ENCODE measurements around the gene RCAN1.
"Not testable (repeated sequence)": the region's sequence is repeated elsewhere in the genome, so short reads cannot be mapped to it uniquely, and the experiment has no call there.

Gene RCAN1

DNA sequence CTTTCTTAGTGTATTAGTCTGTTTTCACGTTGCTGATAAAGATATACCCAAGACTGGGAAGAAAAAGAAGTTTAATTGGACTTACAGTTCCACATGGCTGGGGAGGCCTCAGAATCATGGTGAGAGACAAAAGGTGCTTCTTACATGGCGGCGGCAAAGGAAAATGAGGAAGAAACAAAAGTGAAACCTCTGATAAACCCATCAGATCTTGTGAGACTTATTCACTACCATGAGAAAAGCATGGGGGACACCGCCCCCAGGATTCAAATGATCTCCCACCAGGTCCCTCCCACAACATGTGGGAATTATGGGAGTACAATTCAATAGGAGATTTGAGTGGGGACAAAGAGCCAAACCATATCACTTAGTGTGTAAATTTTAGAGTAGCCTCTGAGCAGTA is 46.1 kb downstream of the RCAN1 start:
- DNase-seq (ENCODE audit: low read depth), result not testable (repeated sequence)

DNA sequence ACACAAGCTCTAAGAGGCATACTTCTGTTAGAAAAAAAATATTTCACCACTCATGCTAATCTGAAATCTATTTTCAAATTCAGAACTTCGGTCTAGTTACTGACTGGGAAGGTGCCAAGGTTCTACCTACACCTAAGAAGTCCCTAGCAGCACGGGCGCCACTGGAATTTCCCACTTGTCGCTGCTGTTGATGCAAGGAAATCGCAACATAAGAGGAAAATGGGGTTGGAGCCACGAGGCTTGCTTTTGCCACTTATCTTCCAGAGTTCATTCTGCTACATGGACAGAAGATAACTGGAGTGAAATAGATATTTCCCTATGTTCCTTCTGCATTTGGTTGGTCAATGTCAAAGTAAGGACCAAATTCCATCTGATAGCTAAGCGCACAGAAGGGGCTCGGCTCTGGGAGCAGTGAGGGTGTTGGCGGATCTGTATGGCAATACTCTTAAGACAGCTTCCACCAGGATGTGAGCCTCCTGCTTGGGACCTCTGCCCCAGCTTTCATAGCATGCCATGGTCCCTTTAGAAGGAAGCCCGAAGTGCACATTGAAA is 47.2 kb downstream of the RCAN1 start:
- DNase-seq (ENCODE audit: low read depth), result no peak

DNA sequence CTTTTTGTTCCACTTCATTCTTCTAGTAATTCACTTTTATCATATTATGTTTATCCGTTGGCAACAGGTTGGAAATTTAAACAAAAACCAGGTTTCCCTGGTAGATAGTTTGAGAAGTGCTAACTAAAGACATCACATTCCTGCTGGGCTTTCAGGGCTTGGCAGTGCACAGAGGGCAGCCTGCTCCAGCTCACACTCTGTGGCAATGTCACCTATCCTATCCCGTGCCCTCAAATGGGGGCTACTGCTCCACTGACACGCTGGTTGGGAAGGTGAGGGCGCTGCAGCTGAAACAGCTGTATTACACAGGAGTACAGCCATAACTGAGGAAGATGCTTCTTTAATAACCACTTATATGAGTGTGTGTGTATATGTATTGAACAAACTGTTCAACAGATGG is 49.7 kb downstream of the RCAN1 start:
- no peak for DNase-seq (ENCODE audit: low read depth)

DNA sequence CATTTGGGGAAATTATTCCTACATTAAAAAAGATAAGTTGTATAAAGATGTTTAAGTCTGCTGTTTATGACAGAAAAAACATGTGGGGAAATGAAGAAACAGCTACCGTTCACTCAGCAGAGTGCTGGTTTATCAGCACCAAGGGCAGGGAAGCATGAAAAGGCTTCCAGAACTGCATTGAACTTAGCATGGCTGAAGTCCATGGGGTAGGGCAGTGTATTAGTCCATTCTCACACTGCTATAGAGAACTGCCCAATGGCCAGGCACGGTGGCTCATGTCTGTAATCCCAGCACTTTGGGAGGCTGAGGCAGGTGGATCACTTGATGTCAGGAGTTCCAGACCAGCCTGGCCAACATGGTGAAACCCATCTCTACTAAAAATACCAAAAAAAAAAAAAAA is 51.5 kb downstream of the RCAN1 start:
- not testable (repeated sequence) for DNase-seq (ENCODE audit: low read depth)

DNA sequence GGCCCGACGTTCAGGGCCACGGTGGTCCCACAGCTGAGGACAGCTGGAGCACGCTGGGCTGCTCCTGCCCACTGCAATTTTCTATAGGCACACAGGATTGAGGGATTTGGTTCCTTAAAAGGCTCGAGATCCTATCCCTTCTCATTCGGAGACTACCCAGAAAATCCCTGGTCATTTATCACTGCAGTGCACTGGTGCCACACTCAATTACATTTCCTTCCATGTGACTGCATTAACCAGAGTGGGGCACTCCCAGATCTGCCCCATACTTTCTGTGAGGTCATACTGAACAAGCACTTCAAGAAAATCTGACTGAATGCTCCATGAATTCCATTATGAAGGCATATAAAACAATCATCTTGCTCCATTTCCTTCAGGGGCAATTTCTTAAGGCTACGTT is 53.1 kb downstream of the RCAN1 start:
- no peak for DNase-seq (ENCODE audit: low read depth)

GRCh38 chr21:34560609-34561008 is 54.3 kb downstream of the RCAN1 start:
- DNase-seq (ENCODE audit: low read depth), result no peak

DNA sequence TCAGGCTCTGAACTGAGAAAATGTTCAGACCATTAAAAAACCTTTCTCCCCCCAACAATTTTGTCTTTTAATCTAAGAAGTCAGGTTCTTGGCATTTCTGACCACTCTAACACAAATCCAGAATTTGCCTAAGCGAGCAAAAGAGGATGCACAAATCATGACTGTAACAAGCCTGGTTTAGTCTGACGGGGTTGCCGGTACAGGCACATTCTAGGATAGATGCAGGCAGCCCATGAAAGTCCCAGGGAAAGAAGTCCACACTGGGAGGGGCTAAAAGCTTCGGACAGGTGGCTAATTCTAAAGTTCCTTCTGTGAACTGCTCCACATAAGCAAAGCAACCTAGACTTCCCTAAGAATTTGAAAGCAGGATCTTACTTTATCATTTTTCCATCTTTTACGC is 54.9 kb downstream of the RCAN1 start:
- no peak for DNase-seq (ENCODE audit: low read depth)

GRCh38 chr21:34559089-34559631 is 55.8 kb downstream of the RCAN1 start:
- no peak for DNase-seq (ENCODE audit: low read depth)

- no peak for DNase-seq (ENCODE audit: low read depth)
These were observed 56.7 kb downstream of the RCAN1 start for GRCh38 chr21:34558166-34558565.

DNA sequence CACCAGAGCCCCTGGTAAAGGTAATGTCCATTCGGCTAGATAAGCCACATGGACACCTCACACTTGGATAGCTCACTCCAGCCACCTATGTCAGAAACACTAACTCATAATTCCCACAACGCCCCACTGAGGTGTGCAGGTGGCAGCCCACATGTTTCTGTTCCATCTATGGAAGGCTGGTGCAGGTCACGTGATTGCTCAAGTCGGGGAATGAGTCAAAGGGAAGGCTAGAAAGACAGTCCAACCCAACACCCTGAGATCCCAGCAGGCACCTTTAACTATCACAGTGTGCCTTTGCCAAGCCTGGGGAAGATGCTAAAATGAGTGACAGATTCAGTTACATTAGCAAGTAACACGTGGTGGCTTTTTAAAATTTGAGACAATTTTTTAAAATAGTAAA is 57.7 kb downstream of the RCAN1 start:
- no peak for DNase-seq (ENCODE audit: low read depth)

DNA sequence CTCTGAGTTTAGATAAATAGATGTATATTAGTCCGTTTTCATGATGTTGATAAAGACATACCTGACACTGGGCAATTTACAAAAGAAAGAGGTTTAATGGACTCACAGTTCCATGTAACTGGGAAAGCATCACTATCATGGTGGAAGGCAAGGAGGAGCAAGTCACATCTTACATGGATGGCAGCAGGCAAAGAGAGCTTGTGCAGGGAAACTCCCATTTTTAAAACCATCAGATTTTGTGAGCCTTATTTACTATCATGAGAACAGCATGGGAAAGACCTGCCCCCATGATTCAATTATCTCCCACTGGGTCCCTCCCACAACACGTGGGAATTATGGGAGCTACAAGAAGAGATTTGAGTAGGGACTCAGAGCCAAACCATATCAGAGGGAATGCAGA is 60.2 kb downstream of the RCAN1 start:
- not testable (repeated sequence) for DNase-seq (ENCODE audit: low read depth)

DNA sequence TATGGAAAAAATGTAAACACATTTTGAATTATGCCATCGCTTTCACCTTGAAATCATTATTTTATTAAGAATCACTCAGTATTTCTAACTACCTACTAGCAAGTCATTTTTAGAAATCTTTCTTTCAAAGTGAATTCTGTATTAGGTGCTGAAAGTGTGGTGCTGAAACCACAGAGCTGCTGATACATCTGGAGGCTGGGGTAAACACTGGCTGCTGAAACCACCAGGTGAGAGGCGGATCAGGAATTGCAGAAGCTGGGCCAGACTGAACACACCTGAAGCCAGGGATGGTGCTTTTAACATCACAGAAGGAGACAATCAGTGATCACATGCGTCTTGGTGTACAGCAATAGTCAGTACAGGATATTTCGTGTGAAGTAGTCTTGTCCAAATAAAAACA is 60.7 kb downstream of the RCAN1 start:
- DNase-seq (ENCODE audit: low read depth), result no peak

GRCh38 chr21:34553151-34553952 is 61.6 kb downstream of the RCAN1 start:
- no peak for DNase-seq (ENCODE audit: low read depth)

- no peak for DNase-seq (ENCODE audit: low read depth)
These were observed 62.4 kb downstream of the RCAN1 start for GRCh38 chr21:34552360-34553098.

DNA sequence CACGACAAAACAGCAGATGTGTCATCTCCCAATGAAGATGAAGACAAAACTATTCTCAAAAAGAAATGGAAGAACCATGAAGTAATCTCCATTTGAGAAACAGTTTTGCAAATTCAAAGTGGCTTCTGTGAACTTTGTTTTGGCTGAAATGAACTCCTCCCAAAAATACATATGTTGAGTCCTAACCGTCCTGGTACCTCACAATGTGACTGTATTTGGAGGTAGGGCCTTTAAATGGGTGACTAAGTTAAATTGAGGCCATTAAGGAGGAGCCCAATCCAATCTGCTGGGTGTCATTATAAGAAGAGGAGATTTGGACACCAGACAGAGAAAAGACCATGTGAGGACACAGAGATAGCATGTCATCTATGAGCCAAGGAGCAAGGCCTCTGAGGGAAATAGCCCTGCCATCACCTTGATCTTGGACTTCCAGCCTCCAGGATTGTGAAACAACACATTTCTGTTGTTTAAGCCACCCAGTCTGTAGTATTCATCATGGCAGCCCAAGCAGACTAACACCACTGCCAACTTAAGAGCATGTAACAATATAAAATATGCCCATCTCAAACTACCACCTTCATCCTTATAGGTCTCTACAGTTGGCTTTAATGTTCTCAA is 64.6 kb downstream of the RCAN1 start:
- no peak for DNase-seq (ENCODE audit: low read depth)

GRCh38 chr21:34548781-34549376 is 66.0 kb downstream of the RCAN1 start:
- no peak for DNase-seq (ENCODE audit: low read depth)

DNA sequence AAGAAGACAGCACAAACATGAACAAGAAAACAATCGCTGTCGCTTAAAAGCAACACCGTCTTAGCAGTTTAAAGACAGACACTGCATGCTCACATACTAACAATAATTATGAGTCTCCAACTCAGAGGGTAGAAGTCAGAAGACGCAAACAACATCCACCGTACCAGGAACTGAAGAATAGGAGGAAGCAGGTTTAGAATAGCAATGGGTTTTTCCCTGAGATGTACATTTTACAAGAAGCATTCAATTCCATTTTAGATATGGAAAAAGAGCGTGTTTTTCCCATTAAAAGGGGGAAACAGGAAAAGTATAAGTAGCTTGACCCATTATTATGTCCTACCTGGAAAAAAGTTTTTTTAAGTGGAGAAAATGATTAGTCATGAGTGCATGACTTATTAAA is 68.4 kb downstream of the RCAN1 start:
- DNase-seq (ENCODE audit: low read depth), result no peak

DNA sequence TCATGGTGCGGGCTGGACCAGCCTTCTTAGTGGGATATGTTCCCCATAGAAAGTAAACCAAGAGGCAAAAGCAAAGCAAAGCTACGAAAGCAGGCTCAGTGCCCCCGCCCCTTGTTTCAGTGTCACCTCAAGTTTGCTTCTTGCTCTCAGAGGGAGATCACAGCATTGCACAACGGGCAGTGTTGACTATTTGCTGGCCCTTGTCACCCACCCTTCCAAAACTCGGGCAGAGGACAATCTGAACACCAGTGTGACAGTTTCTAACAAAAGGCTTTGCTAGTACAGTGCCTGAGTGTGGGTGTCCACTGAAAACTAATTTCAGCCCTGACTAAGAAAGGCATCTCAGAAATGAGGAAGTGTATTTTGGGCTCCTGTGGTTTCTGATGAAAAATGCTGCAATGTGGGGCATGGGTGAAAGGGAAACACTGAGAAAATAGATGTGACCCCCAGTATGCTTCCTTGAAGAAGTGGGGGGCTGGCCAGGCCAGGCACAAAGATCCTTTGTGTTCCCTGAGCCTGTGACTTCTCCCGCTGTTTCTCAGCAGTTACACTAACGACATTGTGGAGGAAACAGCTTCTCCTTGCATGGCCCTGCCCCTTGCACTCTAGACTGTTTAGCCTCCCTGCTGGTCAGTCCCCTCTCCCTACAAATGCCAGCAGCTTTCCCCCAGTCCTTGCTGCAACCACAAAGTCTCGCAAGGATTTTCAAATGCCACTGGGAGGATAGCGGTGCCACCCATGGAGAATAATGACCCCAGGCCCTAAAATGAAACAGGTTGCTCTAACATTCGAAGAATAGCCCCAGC is 69.6 kb downstream of the RCAN1 start:
- DNase-seq (ENCODE audit: low read depth), result peak; percentile 83

GRCh38 chr21:34544032-34544496 is 70.8 kb downstream of the RCAN1 start:
- DNase-seq (ENCODE audit: low read depth), result peak; percentile 63

GRCh38 chr21:34543017-34543416 is 71.9 kb downstream of the RCAN1 start:
- DNase-seq (ENCODE audit: low read depth), result no peak

DNA sequence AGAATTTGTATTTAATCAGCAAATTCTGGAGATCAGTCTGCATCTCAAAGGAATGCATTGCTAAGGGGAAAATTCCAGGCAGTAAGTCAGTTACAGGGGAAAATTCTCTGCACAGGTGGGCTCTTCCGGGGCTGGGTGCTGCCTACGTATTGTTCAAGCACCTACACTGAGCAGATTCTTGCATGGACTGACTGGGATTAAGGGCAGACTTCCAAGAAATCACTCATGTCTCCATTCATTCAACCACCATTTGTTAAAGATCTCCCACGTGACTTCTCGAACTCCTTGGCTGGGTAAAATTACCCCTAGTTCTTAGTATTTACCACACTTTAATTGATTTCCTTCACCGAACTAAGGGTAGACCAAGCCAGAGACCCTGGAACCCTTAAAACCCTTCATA is 74.7 kb downstream of the RCAN1 start:
- no peak for DNase-seq (ENCODE audit: low read depth)
